Measurements from ENCODE around the gene TMEM218.

The TMEM218 gene

GRCh38 chr11:125108469-125108868, 3.0 kb downstream of the TMEM218 start:
- Histone ChIP-seq H3K27me3 (ENCODE audit: control insufficient read depth, insufficient read depth, low read length) (no peaks in the 10 kb centered on the region), H3K36me3 (ENCODE audit: control insufficient read depth, insufficient read depth, low read length) (no peaks in the 10 kb centered on the region), H3K4me1 (ENCODE audit: control insufficient read depth, insufficient read depth, low read length) (0 out of 2 replicates have a peak, but pooled peaks cover 1% of the 10 kb centered on the region), H3K27ac (ENCODE audit: low read length) (no peak overlapping the region), H3K9me3 (ENCODE audit: control insufficient read depth, insufficient read depth, low read length) (no peaks in the 10 kb centered on the region), H3K4me3 (ENCODE audit: low read length) (no peak overlapping the region)
- no CpG with 5 or more reads among the region's 3 CpGs for WGBS (ENCODE audit: insufficient coverage, insufficient read length)
- DNase-seq (ENCODE audit: low read depth, low spot score) = no peak

GRCh38 chr11:125105926-125106325, 5.5 kb downstream of the TMEM218 start:
- no peak overlapping the region for H3K27ac ChIP-seq (ENCODE audit: low read length)
- H3K36me3 ChIP-seq (ENCODE audit: control insufficient read depth, insufficient read depth, low read length) = no peaks in the 10 kb centered on the region
- no peak overlapping the region for H3K4me3 ChIP-seq (ENCODE audit: low read length)
- no peaks in the 10 kb centered on the region for H3K9me3 ChIP-seq (ENCODE audit: control insufficient read depth, insufficient read depth, low read length)
- no CpG with 5 or more reads among the region's 1 CpG for WGBS (ENCODE audit: insufficient coverage, insufficient read length)
- no peaks in the 10 kb centered on the region for H3K27me3 ChIP-seq (ENCODE audit: control insufficient read depth, insufficient read depth, low read length)
- no peak for DNase-seq (ENCODE audit: low read depth, low spot score)
- no peaks in the 10 kb centered on the region for H3K4me1 ChIP-seq (ENCODE audit: control insufficient read depth, insufficient read depth, low read length)

- Histone ChIP-seq H3K9me3 (ENCODE audit: control insufficient read depth, insufficient read depth, low read length) (no peaks in the 10 kb centered on the region), H3K4me1 (ENCODE audit: control insufficient read depth, insufficient read depth, low read length) (no peaks in the 10 kb centered on the region), H3K27me3 (ENCODE audit: control insufficient read depth, insufficient read depth, low read length) (no peaks in the 10 kb centered on the region), H3K27ac (ENCODE audit: low read length) (no peak overlapping the region), H3K4me3 (ENCODE audit: low read length) (no peak overlapping the region), H3K36me3 (ENCODE audit: control insufficient read depth, insufficient read depth, low read length) (0 out of 2 replicates have a peak, but pooled peaks cover 2% of the 10 kb centered on the region)
- WGBS (ENCODE audit: insufficient coverage, insufficient read length) = no CpG with 5 or more reads among the region's 7 CpGs
- DNase-seq (ENCODE audit: low read depth, low spot score) = no peak
Observed at GRCh38 chr11:125102510-125102909, 8.9 kb downstream of the TMEM218 start.

GRCh38 chr11:125102025-125102424, 9.4 kb downstream of the TMEM218 start:
- Histone ChIP-seq H3K9me3 (ENCODE audit: control insufficient read depth, insufficient read depth, low read length) (no peaks in the 10 kb centered on the region), H3K4me3 (ENCODE audit: low read length) (no peak overlapping the region), H3K27ac (ENCODE audit: low read length) (no peak overlapping the region), H3K27me3 (ENCODE audit: control insufficient read depth, insufficient read depth, low read length) (no peaks in the 10 kb centered on the region), H3K36me3 (ENCODE audit: control insufficient read depth, insufficient read depth, low read length) (0 out of 2 replicates have a peak, but pooled peaks cover 2% of the 10 kb centered on the region), H3K4me1 (ENCODE audit: control insufficient read depth, insufficient read depth, low read length) (no peaks in the 10 kb centered on the region)
- no CpG with 5 or more reads among the region's 19 CpGs for WGBS (ENCODE audit: insufficient coverage, insufficient read length)
- DNase-seq (ENCODE audit: low read depth, low spot score) = no peak

- Histone ChIP-seq H3K27ac (ENCODE audit: low read length) (no peak overlapping the region), H3K4me3 (ENCODE audit: low read length) (no peak overlapping the region), H3K36me3 (ENCODE audit: control insufficient read depth, insufficient read depth, low read length) (0 out of 2 replicates have a peak, but pooled peaks cover 2% of the 10 kb centered on the region), H3K9me3 (ENCODE audit: control insufficient read depth, insufficient read depth, low read length) (no peaks in the 10 kb centered on the region), H3K4me1 (ENCODE audit: control insufficient read depth, insufficient read depth, low read length) (no peaks in the 10 kb centered on the region), H3K27me3 (ENCODE audit: control insufficient read depth, insufficient read depth, low read length) (no peaks in the 10 kb centered on the region)
- no peak for DNase-seq (ENCODE audit: low read depth, low spot score)
- WGBS (ENCODE audit: insufficient coverage, insufficient read length) = no CpG with 5 or more reads among the region's 3 CpGs
Observed at GRCh38 chr11:125101596-125101995, 9.8 kb downstream of the TMEM218 start.

GRCh38 chr11:125100136-125100535, 11.3 kb downstream of the TMEM218 start:
- no peak overlapping the region for H3K27ac ChIP-seq (ENCODE audit: low read length)
- H3K27me3 ChIP-seq (ENCODE audit: control insufficient read depth, insufficient read depth, low read length) = no peaks in the 10 kb centered on the region
- WGBS (ENCODE audit: insufficient coverage, insufficient read length) = no CpG with 5 or more reads among the region's 2 CpGs
- no peak overlapping the region for H3K4me3 ChIP-seq (ENCODE audit: low read length)
- H3K9me3 ChIP-seq (ENCODE audit: control insufficient read depth, insufficient read depth, low read length) = no peaks in the 10 kb centered on the region
- 0 out of 2 replicates have a peak, but pooled peaks cover 2% of the 10 kb centered on the region for H3K36me3 ChIP-seq (ENCODE audit: control insufficient read depth, insufficient read depth, low read length)
- H3K4me1 ChIP-seq (ENCODE audit: control insufficient read depth, insufficient read depth, low read length) = no peaks in the 10 kb centered on the region
- no peak for DNase-seq (ENCODE audit: low read depth, low spot score)

- no peak overlapping the region for H3K4me3 ChIP-seq (ENCODE audit: low read length)
- H3K9me3 ChIP-seq (ENCODE audit: control insufficient read depth, insufficient read depth, low read length) = no peaks in the 10 kb centered on the region
- no peaks in the 10 kb centered on the region for H3K36me3 ChIP-seq (ENCODE audit: control insufficient read depth, insufficient read depth, low read length)
- no peak for DNase-seq (ENCODE audit: low read depth, low spot score)
- peaks cover 2% of the 10 kb centered on the region; the same call in 1 of the 2 replicates for H3K4me1 ChIP-seq (ENCODE audit: control insufficient read depth, insufficient read depth, low read length)
- H3K27me3 ChIP-seq (ENCODE audit: control insufficient read depth, insufficient read depth, low read length) = no peaks in the 10 kb centered on the region
- no peak overlapping the region for H3K27ac ChIP-seq (ENCODE audit: low read length)
- no CpG with 5 or more reads among the region's 2 CpGs for WGBS (ENCODE audit: insufficient coverage, insufficient read length)
Observed at GRCh38 chr11:125094731-125095130, 16.7 kb downstream of the TMEM218 start.

GRCh38 chr11:125093502-125093901, 17.9 kb downstream of the TMEM218 start:
- DNase-seq (ENCODE audit: low read depth, low spot score) = no peak
- Histone ChIP-seq H3K36me3 (ENCODE audit: control insufficient read depth, insufficient read depth, low read length) (no peaks in the 10 kb centered on the region), H3K27ac (ENCODE audit: low read length) (no peak overlapping the region), H3K9me3 (ENCODE audit: control insufficient read depth, insufficient read depth, low read length) (no peaks in the 10 kb centered on the region), H3K27me3 (ENCODE audit: control insufficient read depth, insufficient read depth, low read length) (no peaks in the 10 kb centered on the region), H3K4me3 (ENCODE audit: low read length) (no peak overlapping the region), H3K4me1 (ENCODE audit: control insufficient read depth, insufficient read depth, low read length) (peaks cover 2% of the 10 kb centered on the region; the same call in 1 of the 2 replicates)
- WGBS (ENCODE audit: insufficient coverage, insufficient read length) = no CpG with 5 or more reads among the region's 4 CpGs

- peaks cover 2% of the 10 kb centered on the region; the same call in 1 of the 2 replicates for H3K4me1 ChIP-seq (ENCODE audit: control insufficient read depth, insufficient read depth, low read length)
- H3K4me3 ChIP-seq (ENCODE audit: low read length) = no peak overlapping the region
- H3K36me3 ChIP-seq (ENCODE audit: control insufficient read depth, insufficient read depth, low read length) = no peaks in the 10 kb centered on the region
- H3K27me3 ChIP-seq (ENCODE audit: control insufficient read depth, insufficient read depth, low read length) = no peaks in the 10 kb centered on the region
- no CpG with 5 or more reads among the region's 6 CpGs for WGBS (ENCODE audit: insufficient coverage, insufficient read length)
- no peaks in the 10 kb centered on the region for H3K9me3 ChIP-seq (ENCODE audit: control insufficient read depth, insufficient read depth, low read length)
- no peak for DNase-seq (ENCODE audit: low read depth, low spot score)
- no peak overlapping the region for H3K27ac ChIP-seq (ENCODE audit: low read length)
Observed at GRCh38 chr11:125092669-125093068, 18.8 kb downstream of the TMEM218 start.

GRCh38 chr11:125091877-125092664, 19.4 kb downstream of the TMEM218 start:
- no peaks in the 10 kb centered on the region for H3K27me3 ChIP-seq (ENCODE audit: control insufficient read depth, insufficient read depth, low read length)
- WGBS (ENCODE audit: insufficient coverage, insufficient read length) = no CpG with 5 or more reads among the region's 6 CpGs
- H3K36me3 ChIP-seq (ENCODE audit: control insufficient read depth, insufficient read depth, low read length) = no peaks in the 10 kb centered on the region
- no peak overlapping the region for H3K4me3 ChIP-seq (ENCODE audit: low read length)
- DNase-seq (ENCODE audit: low read depth, low spot score) = no peak
- no peaks in the 10 kb centered on the region for H3K9me3 ChIP-seq (ENCODE audit: control insufficient read depth, insufficient read depth, low read length)
- peaks cover 2% of the 10 kb centered on the region; the same call in 1 of the 2 replicates for H3K4me1 ChIP-seq (ENCODE audit: control insufficient read depth, insufficient read depth, low read length)
- no peak overlapping the region for H3K27ac ChIP-seq (ENCODE audit: low read length)
